Measurements from ENCODE around the gene JAK1.

The JAK1 gene

DNA sequence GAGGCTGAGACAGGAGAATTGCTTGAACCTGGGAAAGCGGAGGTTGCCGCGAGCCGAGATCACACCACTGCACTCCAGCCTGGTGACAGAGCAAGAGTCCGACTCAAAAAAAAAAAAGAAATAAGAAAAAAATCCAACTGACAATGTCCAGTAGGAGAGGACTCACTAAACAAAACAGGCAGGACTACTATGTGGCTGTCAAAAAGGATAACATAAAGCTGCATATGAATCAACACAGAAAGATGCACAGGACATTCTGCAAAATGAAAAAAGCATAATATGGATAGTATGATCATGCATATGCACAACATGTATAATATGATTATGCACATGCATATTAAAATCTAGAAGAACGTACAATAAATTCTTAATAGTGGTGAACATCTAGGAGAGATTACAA lies 80.7 kb downstream of the JAK1 start:
- no peak overlapping the region for H3K4me3 ChIP-seq (ENCODE audit: low read length)
- H3K4me2 ChIP-seq (ENCODE audit: low read length), result no peak overlapping the region
- H4K8ac ChIP-seq (ENCODE audit: low read depth, low read length), result no peak overlapping the region
- H3K36me3 ChIP-seq (ENCODE audit: control insufficient read depth, insufficient read depth, low read length), result no peaks in the 10 kb centered on the region
- no peak overlapping the region for H4K5ac ChIP-seq (ENCODE audit: low read length)
- DNase-seq, result no peak
- no peak overlapping the region for H2BK15ac ChIP-seq (replicated peaks; ENCODE audit: low read depth)
- H3K27ac ChIP-seq (ENCODE audit: low read depth, low read length), result no peak overlapping the region
- H2BK5ac ChIP-seq (ENCODE audit: low read length), result no peak overlapping the region
- no peak overlapping the region for H3K56ac ChIP-seq (ENCODE audit: low read length)
- no peak overlapping the region for H3K4ac ChIP-seq (ENCODE audit: low read depth, low read length)
- no peak overlapping the region for H3K9ac ChIP-seq (ENCODE audit: low read length)
- no peaks in the 10 kb centered on the region for H3K27me3 ChIP-seq (ENCODE audit: insufficient read depth, low read length, poor library complexity)
- no peaks in the 10 kb centered on the region for H3K79me2 ChIP-seq (ENCODE audit: control insufficient read depth, insufficient read depth, low read length)
- no peaks in the 10 kb centered on the region for H3K79me1 ChIP-seq (ENCODE audit: low read length)
- WGBS (ENCODE audit: extremely low coverage, insufficient coverage, low lambda C conversion rate), result no CpG with 5 or more reads among the region's 6 CpGs
- H2AK5ac ChIP-seq (ENCODE audit: low read length), result no peak overlapping the region
- no peak overlapping the region for H2BK120ac ChIP-seq (ENCODE audit: low read depth, low read length)
- H3K4me1 ChIP-seq (ENCODE audit: control insufficient read depth, low read depth, low read length), result peaks cover 5% of the 10 kb centered on the region
- no peak overlapping the region for H3K18ac ChIP-seq (ENCODE audit: low read length)
- H3K23ac ChIP-seq (ENCODE audit: low read length), result no peak overlapping the region

DNA sequence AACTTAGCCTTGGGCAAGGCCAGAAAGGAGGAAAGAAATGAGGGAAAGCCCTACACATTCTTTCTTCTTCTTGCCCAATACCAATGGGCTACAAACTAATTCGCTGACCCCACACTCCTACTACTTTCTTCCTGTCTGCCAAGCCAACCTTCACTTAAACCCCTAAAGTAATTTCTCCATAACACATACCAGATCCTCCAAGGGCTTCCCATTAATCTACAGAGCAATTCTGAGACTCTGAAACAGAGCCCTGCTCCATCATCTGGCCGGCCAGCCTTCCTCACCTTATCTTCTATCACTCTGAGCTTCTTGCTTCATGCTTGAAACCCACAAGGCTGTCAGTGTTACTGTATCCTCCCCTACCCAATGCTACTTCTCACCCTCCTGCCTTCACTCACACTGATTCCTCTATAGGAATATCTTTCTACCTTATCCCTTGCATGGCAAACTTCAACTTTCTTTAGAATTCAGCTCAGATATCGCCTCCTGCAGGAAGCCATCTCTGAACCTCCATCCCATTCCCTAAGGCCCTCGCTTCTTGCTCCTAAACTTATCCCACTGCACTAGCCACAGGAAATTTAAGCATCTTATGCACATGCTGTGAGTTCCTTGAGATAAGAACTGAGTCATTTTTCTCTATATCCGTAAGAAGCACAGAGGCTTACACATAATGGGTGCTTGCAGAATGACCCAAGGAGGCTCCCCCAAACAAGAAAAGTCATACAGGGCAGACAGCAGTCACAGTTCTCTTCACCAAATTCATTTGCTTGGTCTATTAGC lies 81.9 kb downstream of the JAK1 start:
- Histone ChIP-seq H3K4me3 (ENCODE audit: low read length) (no peak overlapping the region), H3K27ac (ENCODE audit: low read depth, low read length) (no peak overlapping the region), H3K27me3 (ENCODE audit: insufficient read depth, low read length, poor library complexity) (no peaks in the 10 kb centered on the region), H3K56ac (ENCODE audit: low read length) (no peak overlapping the region), H2BK5ac (ENCODE audit: low read length) (no peak overlapping the region), H3K9ac (ENCODE audit: low read length) (no peak overlapping the region), H3K4ac (ENCODE audit: low read depth, low read length) (no peak overlapping the region), H3K79me2 (ENCODE audit: control insufficient read depth, insufficient read depth, low read length) (no peaks in the 10 kb centered on the region), H2AK5ac (ENCODE audit: low read length) (no peak overlapping the region), H3K36me3 (ENCODE audit: control insufficient read depth, insufficient read depth, low read length) (no peaks in the 10 kb centered on the region), H4K8ac (ENCODE audit: low read depth, low read length) (no peak overlapping the region), H4K5ac (ENCODE audit: low read length) (no peak overlapping the region), H3K23ac (ENCODE audit: low read length) (no peak overlapping the region), H3K18ac (ENCODE audit: low read length) (no peak overlapping the region), H3K4me2 (ENCODE audit: low read length) (no peak overlapping the region), H2BK15ac (replicated peaks; ENCODE audit: low read depth) (no peak overlapping the region), H3K79me1 (ENCODE audit: low read length) (no peaks in the 10 kb centered on the region), H2BK120ac (ENCODE audit: low read depth, low read length) (no peak overlapping the region), H3K4me1 (ENCODE audit: control insufficient read depth, low read depth, low read length) (peaks cover 5% of the 10 kb centered on the region)
- DNase-seq, result no peak
- no CpG with 5 or more reads among the region's 5 CpGs for WGBS (ENCODE audit: extremely low coverage, insufficient coverage, low lambda C conversion rate)

DNA sequence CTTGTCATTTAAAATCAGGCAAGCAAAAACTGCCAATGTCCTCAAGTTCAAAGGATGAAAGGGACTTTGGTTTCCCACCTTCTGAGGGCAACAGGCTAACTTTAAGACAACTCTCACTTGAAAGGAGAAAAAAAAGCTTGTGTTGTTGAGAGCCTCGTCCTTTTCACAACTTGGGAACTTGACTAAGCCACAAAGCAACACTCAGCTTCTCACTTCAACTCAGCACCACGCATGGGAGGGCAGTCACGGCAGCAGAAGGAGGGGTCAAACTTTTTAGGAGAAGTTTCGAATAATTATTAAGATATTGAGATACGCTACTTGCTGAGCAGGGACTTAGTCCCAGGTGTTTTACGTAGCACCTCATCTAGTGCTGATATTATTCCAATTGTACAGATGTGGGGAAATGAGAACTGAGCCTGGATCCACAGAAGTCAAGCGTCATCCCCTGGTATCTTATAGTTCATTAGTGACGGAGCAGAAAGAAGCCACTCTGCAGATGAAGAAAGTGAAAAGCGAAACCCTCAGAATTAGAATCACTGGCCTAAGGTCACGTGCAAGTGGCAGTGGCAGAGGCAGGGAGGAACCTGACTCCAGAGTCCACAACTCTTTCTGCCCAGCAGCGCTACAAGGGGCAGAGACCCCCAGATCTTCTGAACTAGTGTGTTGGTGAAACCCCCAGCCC lies 83.6 kb downstream of the JAK1 start:
- Histone ChIP-seq H3K9ac (ENCODE audit: low read length) (no peak overlapping the region), H3K56ac (ENCODE audit: low read length) (no peak overlapping the region), H2BK120ac (ENCODE audit: low read depth, low read length) (no peak overlapping the region), H3K79me2 (ENCODE audit: control insufficient read depth, insufficient read depth, low read length) (no peaks in the 10 kb centered on the region), H2BK5ac (ENCODE audit: low read length) (no peak overlapping the region), H2BK15ac (replicated peaks; ENCODE audit: low read depth) (no peak overlapping the region), H3K4me3 (ENCODE audit: low read length) (no peak overlapping the region), H3K4me1 (ENCODE audit: control insufficient read depth, low read depth, low read length) (peaks cover 5% of the 10 kb centered on the region), H3K4me2 (ENCODE audit: low read length) (no peak overlapping the region), H4K5ac (ENCODE audit: low read length) (no peak overlapping the region), H3K18ac (ENCODE audit: low read length) (no peak overlapping the region), H3K27me3 (ENCODE audit: insufficient read depth, low read length, poor library complexity) (no peaks in the 10 kb centered on the region), H3K36me3 (ENCODE audit: control insufficient read depth, insufficient read depth, low read length) (no peaks in the 10 kb centered on the region), H3K79me1 (ENCODE audit: low read length) (no peaks in the 10 kb centered on the region), H4K8ac (ENCODE audit: low read depth, low read length) (no peak overlapping the region), H3K27ac (ENCODE audit: low read depth, low read length) (no peak overlapping the region), H2AK5ac (ENCODE audit: low read length) (no peak overlapping the region), H3K23ac (ENCODE audit: low read length) (no peak overlapping the region), H3K4ac (ENCODE audit: low read depth, low read length) (no peak overlapping the region)
- no peak for DNase-seq
- WGBS (ENCODE audit: extremely low coverage, insufficient coverage, low lambda C conversion rate), result no CpG with 5 or more reads among the region's 11 CpGs

DNA sequence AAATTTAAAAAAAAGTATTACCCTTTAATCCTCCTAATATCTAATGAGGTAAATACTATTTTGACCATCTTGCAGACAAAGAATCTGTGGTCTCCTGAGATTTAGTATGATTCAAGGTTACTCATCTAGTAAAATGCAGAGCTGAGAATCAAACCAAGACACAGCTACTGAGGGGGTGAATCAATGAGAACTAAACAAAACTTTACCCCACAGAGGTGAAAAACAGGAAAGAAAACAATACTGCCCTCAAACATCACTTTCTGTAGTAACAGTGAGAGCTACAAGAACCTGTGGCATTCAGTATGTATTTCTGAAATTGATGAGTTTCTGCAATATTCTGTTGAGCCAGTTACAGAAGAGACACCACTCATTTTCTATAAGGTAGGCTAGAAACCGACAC lies 85.1 kb downstream of the JAK1 start:
- WGBS (ENCODE audit: extremely low coverage, insufficient coverage, low lambda C conversion rate), result no CpG with 5 or more reads among the region's 1 CpG
- Histone ChIP-seq H2BK5ac (ENCODE audit: low read length) (no peak overlapping the region), H3K27ac (ENCODE audit: low read depth, low read length) (no peak overlapping the region)

DNA sequence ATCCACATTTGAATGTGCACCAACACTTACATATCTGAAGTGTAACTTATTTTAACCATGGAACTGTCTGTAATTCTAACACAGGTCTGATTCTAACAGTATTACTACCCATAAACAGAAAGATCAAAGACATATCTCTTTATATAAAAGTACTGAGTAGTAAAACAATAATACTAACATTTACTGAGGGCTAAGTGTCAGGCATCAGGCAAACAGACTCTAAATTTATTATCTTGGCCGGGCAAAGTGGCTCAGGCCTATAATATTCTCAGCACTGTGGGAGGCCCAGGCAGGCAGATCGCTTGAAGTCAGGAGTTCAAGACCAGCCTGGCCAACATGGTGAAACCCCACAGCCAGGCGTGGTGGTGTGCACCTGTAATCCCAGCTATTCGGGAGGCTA lies 85.9 kb downstream of the JAK1 start:
- H3K23ac ChIP-seq (ENCODE audit: low read length), result no peak overlapping the region
- no peak overlapping the region for H2AK5ac ChIP-seq (ENCODE audit: low read length)
- H3K56ac ChIP-seq (ENCODE audit: low read length), result no peak overlapping the region
- no peak for DNase-seq
- H3K4me2 ChIP-seq (ENCODE audit: low read length), result no peak overlapping the region
- no peak overlapping the region for H3K27ac ChIP-seq (ENCODE audit: low read depth, low read length)
- no peak overlapping the region for H2BK120ac ChIP-seq (ENCODE audit: low read depth, low read length)
- H3K79me1 ChIP-seq (ENCODE audit: low read length), result no peaks in the 10 kb centered on the region
- no peak overlapping the region for H3K9ac ChIP-seq (ENCODE audit: low read length)
- no peak overlapping the region for H4K8ac ChIP-seq (ENCODE audit: low read depth, low read length)
- H3K27me3 ChIP-seq (ENCODE audit: insufficient read depth, low read length, poor library complexity), result no peaks in the 10 kb centered on the region
- no peak overlapping the region for H4K5ac ChIP-seq (ENCODE audit: low read length)
- H3K36me3 ChIP-seq (ENCODE audit: control insufficient read depth, insufficient read depth, low read length), result no peaks in the 10 kb centered on the region
- no peak overlapping the region for H3K4ac ChIP-seq (ENCODE audit: low read depth, low read length)
- H3K79me2 ChIP-seq (ENCODE audit: control insufficient read depth, insufficient read depth, low read length), result no peaks in the 10 kb centered on the region
- H2BK5ac ChIP-seq (ENCODE audit: low read length), result no peak overlapping the region
- no peak overlapping the region for H3K18ac ChIP-seq (ENCODE audit: low read length)
- H2BK15ac ChIP-seq (replicated peaks; ENCODE audit: low read depth), result no peak overlapping the region
- H3K4me1 ChIP-seq (ENCODE audit: control insufficient read depth, low read depth, low read length), result no peaks in the 10 kb centered on the region
- WGBS (ENCODE audit: extremely low coverage, insufficient coverage, low lambda C conversion rate), result no CpG with 5 or more reads among the region's 4 CpGs
- H3K4me3 ChIP-seq (ENCODE audit: low read length), result no peak overlapping the region

More for the DNA sequence above, 85.1 kb downstream of the JAK1 start:
- no peaks in the 10 kb centered on the region for H3K79me1 ChIP-seq (ENCODE audit: low read length)
- no peak overlapping the region for H3K9ac ChIP-seq (ENCODE audit: low read length)
- H3K56ac ChIP-seq (ENCODE audit: low read length), result no peak overlapping the region
- H4K5ac ChIP-seq (ENCODE audit: low read length), result no peak overlapping the region
- H4K8ac ChIP-seq (ENCODE audit: low read depth, low read length), result no peak overlapping the region
- H3K18ac ChIP-seq (ENCODE audit: low read length), result no peak overlapping the region
- H3K4me2 ChIP-seq (ENCODE audit: low read length), result no peak overlapping the region
- H3K27me3 ChIP-seq (ENCODE audit: insufficient read depth, low read length, poor library complexity), result no peaks in the 10 kb centered on the region
- DNase-seq, result no peak
- no peak overlapping the region for H3K4me3 ChIP-seq (ENCODE audit: low read length)
- H2AK5ac ChIP-seq (ENCODE audit: low read length), result no peak overlapping the region
- no peak overlapping the region for H2BK15ac ChIP-seq (replicated peaks; ENCODE audit: low read depth)
- H3K23ac ChIP-seq (ENCODE audit: low read length), result no peak overlapping the region
- H3K79me2 ChIP-seq (ENCODE audit: control insufficient read depth, insufficient read depth, low read length), result no peaks in the 10 kb centered on the region
- H3K4ac ChIP-seq (ENCODE audit: low read depth, low read length), result no peak overlapping the region
- no peaks in the 10 kb centered on the region for H3K4me1 ChIP-seq (ENCODE audit: control insufficient read depth, low read depth, low read length)
- no peaks in the 10 kb centered on the region for H3K36me3 ChIP-seq (ENCODE audit: control insufficient read depth, insufficient read depth, low read length)
- no peak overlapping the region for H2BK120ac ChIP-seq (ENCODE audit: low read depth, low read length)
